H1 (cell line): Measurements from ENCODE around the gene GPR25. TPM values are rescaled to one million over a fixed set of nuclear protein-coding genes. Genes with fewer than 3 reads are reported as not detected.

ENCODE experiments used
- CTCF ChIA-PET: fragments of 300-600 bp; sonication (Branson Sonifier 250); formaldehyde crosslinking; loops from one replicate; lab custom pipeline; 2021; ENCODE audit not compliant: partially characterized antibody; lab: Charles Lee
- POLR2A ChIA-PET: fragments of 300-600 bp; sonication (Branson Sonifier 250); formaldehyde crosslinking; loops from one replicate; lab custom pipeline; 2021; ENCODE audit warnings: inconsistent platforms; ENCODE audit not compliant: partially characterized antibody; lab: Charles Lee
- DNase-seq, 2 experiments: peaks; one replicate each; pipeline versions ENCODE4 v3.0.0 to v3.0.0-alpha.2; 2010 to 2022; ENCODE audit warnings: low spot score in 2 of 2, low read depth in 1 of 2, mixed read lengths in 1 of 2
- FAIRE-seq: peaks from 2 replicates; lab custom pipeline; 2011; peaks lifted over from hg19 to GRCh38; lab: Jason Lieb, UNC
- H2AFZ ChIP-seq: 2 replicates; pipeline ENCODE4 v1.8.1; 2012; ENCODE audit warnings: low read length, inconsistent platforms
- H2AK5ac ChIP-seq: 2 replicates; pipeline ENCODE4 v1.6.1; 2013; ENCODE audit warnings: low read depth, low read length
- H2BK120ac ChIP-seq: replicated peaks from 2 replicates; pipeline ENCODE3; 2013; ENCODE audit warnings: low read depth, low read length, inconsistent platforms
- H2BK12ac ChIP-seq: 2 replicates; pipeline ENCODE4 v1.6.1; 2013; ENCODE audit warnings: low read depth, low read length
- H2BK15ac ChIP-seq: 2 replicates; pipeline ENCODE4 v1.6.1; 2013; ENCODE audit warnings: low read length
- H2BK20ac ChIP-seq: 2 replicates; pipeline ENCODE4 v1.6.1; 2013; ENCODE audit warnings: low read length
- H2BK5ac ChIP-seq: 2 replicates; pipeline ENCODE4 v1.6.1; 2013; ENCODE audit warnings: low read depth, low read length
- H3K14ac ChIP-seq: 2 replicates; pipeline ENCODE4 v1.6.1; 2013; ENCODE audit warnings: inconsistent platforms; ENCODE audit not compliant: insufficient read length
- H3K18ac ChIP-seq: 2 replicates; pipeline ENCODE4 v1.6.1; 2013; ENCODE audit warnings: low read length; ENCODE audit errors: extremely low read depth
- H3K23ac ChIP-seq: 2 replicates; pipeline ENCODE4 v1.6.1; 2013; ENCODE audit warnings: inconsistent platforms; ENCODE audit not compliant: insufficient read length
- H3K23me2 ChIP-seq: 2 replicates; pipeline ENCODE4 v1.6.1; 2013; ENCODE audit warnings: low read depth, low read length
- H3K27ac ChIP-seq: 2 replicates; pipeline ENCODE4 v1.6.1; 2011; ENCODE audit warnings: low read depth, low read length, inconsistent platforms
- H3K27me3 ChIP-seq, 4 experiments: replicated peaks in 1 of 4; 1 replicate in 1 of 4; 2 replicates in 3 of 4; pipeline versions ENCODE4 v1.6.1 to v1.8.1; 2011 to 2013; ENCODE audit warnings: low read length in 3 of 4, mild to moderate bottlenecking in 3 of 4, inconsistent platforms in 2 of 4, mixed read lengths in 2 of 4, moderate library complexity in 1 of 4; ENCODE audit not compliant: control insufficient read depth in 3 of 4, insufficient read depth in 3 of 4; ENCODE audit errors: extremely low read depth in 1 of 4
- H3K36me3 ChIP-seq, 4 experiments: 2 replicates each; pipeline versions ENCODE4 v1.6.1 to v1.8.1; 2011 to 2013; ENCODE audit warnings: mild to moderate bottlenecking in 4 of 4, low read length in 3 of 4, moderate library complexity in 2 of 4, control low read depth in 1 of 4, inconsistent platforms in 1 of 4; ENCODE audit not compliant: insufficient read depth in 4 of 4, control insufficient read depth in 2 of 4
- H3K4ac ChIP-seq: replicated peaks from 2 replicates; pipeline ENCODE3; 2013; ENCODE audit warnings: low read length, low read depth, mixed read lengths, inconsistent platforms; ENCODE audit not compliant: insufficient read length
- H3K4me1 ChIP-seq, 4 experiments: replicated peaks in 1 of 4; 1 replicate in 1 of 4; 2 replicates in 3 of 4; pipeline versions ENCODE4 v1.6.1 to v1.8.1; 2011 to 2013; ENCODE audit warnings: low read length in 3 of 4, inconsistent platforms in 2 of 4, mixed read lengths in 1 of 4; ENCODE audit not compliant: insufficient read depth in 4 of 4, control insufficient read depth in 3 of 4
- H3K4me2 ChIP-seq, 2 experiments: 2 replicates each; pipeline versions ENCODE4 v1.6.1 to v1.8.1; 2011 to 2013; ENCODE audit warnings: low read depth in 2 of 2, low read length in 2 of 2, control low read depth in 1 of 2, inconsistent platforms in 1 of 2, mild to moderate bottlenecking in 1 of 2; ENCODE audit not compliant: insufficient read depth in 1 of 2
- H3K4me3 ChIP-seq, 4 experiments: fragments of 200-600, 300-600 bp in 1 of 4; sonication (generic), shearing (Covaris generic), sonication (Bioruptor Twin) in 1 of 4; 2 replicates each; pipeline versions ENCODE4 v1.5.1 to v1.8.1; 2011 to 2016; ENCODE audit warnings: low read length in 4 of 4, low read depth in 3 of 4, control low read depth in 2 of 4, inconsistent platforms in 2 of 4, mild to moderate bottlenecking in 2 of 4, mixed read lengths in 1 of 4, moderate library complexity in 1 of 4; ENCODE audit not compliant: insufficient read depth in 2 of 4; ENCODE audit errors: extremely low read depth in 1 of 4
- H3K56ac ChIP-seq: replicated peaks from 2 replicates; pipeline ENCODE3; 2013; ENCODE audit warnings: low read depth, mild to moderate bottlenecking, mixed read lengths, low read length, inconsistent platforms; ENCODE audit not compliant: insufficient read length
- H3K79me1 ChIP-seq: 2 replicates; pipeline ENCODE4 v1.6.1; 2013; ENCODE audit warnings: low read depth, low read length, control low read depth
- H3K79me2 ChIP-seq, 2 experiments: 2 replicates each; pipeline versions ENCODE4 v1.6.1 to v1.8.1; 2012 to 2013; ENCODE audit warnings: low read length in 2 of 2, mild to moderate bottlenecking in 2 of 2, inconsistent platforms in 1 of 2; ENCODE audit not compliant: insufficient read depth in 2 of 2, control insufficient read depth in 1 of 2
- H3K9ac ChIP-seq, 4 experiments: replicated peaks in 1 of 4; 1 replicate in 1 of 4; 2 replicates in 3 of 4; pipeline versions ENCODE4 v1.6.1 to v1.8.1; 2011 to 2013; ENCODE audit warnings: low read depth in 3 of 4, low read length in 3 of 4, control low read depth in 2 of 4, mild to moderate bottlenecking in 2 of 4, moderate library complexity in 2 of 4, inconsistent platforms in 1 of 4; ENCODE audit errors: extremely low read depth in 1 of 4
- H3K9me3 ChIP-seq, 2 experiments: 2 replicates each; pipeline versions ENCODE4 v1.6.1 to v1.8.1; 2012 to 2013; ENCODE audit warnings: mild to moderate bottlenecking in 2 of 2, moderate library complexity in 2 of 2, control low read depth in 1 of 2, inconsistent platforms in 1 of 2, low read depth in 1 of 2, low read length in 1 of 2, mixed read lengths in 1 of 2; ENCODE audit not compliant: insufficient read depth in 2 of 2
- H4K20me1 ChIP-seq, 2 experiments: replicated peaks in 1 of 2; 2 replicates each; pipeline versions ENCODE3 to v1.8.1; 2011 to 2013; ENCODE audit warnings: inconsistent platforms in 2 of 2, low read length in 2 of 2, mild to moderate bottlenecking in 1 of 2; ENCODE audit not compliant: insufficient read depth in 2 of 2, control insufficient read depth in 1 of 2
- H4K5ac ChIP-seq: 2 replicates; pipeline ENCODE4 v1.6.1; 2013; ENCODE audit warnings: low read length, low read depth, mixed read lengths, inconsistent platforms; ENCODE audit not compliant: insufficient read length
- H4K8ac ChIP-seq: 2 replicates; pipeline ENCODE4 v1.8.0; 2013; ENCODE audit warnings: mild to moderate bottlenecking, moderate library complexity, low read length, inconsistent platforms; ENCODE audit not compliant: insufficient read depth; ENCODE audit errors: extremely low read depth
- H4K91ac ChIP-seq: replicated peaks from 2 replicates; pipeline ENCODE3; 2013; ENCODE audit warnings: low read length, mixed read lengths, inconsistent platforms; ENCODE audit not compliant: insufficient read length
- CHD1 ChIP-seq: IDR thresholded peaks from 2 replicates; pipeline ENCODE4 v1.6.1; 2012; ENCODE audit warnings: low read depth, low read length, improper control_type of control experiment
- POLR2A ChIP-seq, 2 experiments: IDR thresholded peaks; 1 replicate in 1 of 2; 2 replicates in 1 of 2; pipeline ENCODE4 v1.6.1; 2011; ENCODE audit warnings: low read depth in 2 of 2, low read length in 2 of 2, mild to moderate bottlenecking in 2 of 2; ENCODE audit errors: control extremely low read depth in 1 of 2
- WGBS, 2 experiments: shearing (Covaris generic) in 1 of 2; methylation state at CpG; one replicate each; pipeline versions ENCODE4 v1.1.6 to v1.1.7; 2013 to 2015; ENCODE audit warnings: low lambda C conversion rate in 2 of 2, mixed read lengths in 2 of 2, inconsistent platforms in 1 of 2, low coverage in 1 of 2, missing lambda C conversion rate in 1 of 2; ENCODE audit not compliant: insufficient replicate concordance in 2 of 2, insufficient coverage in 1 of 2, insufficient read length in 1 of 2; ENCODE audit errors: extremely low coverage in 1 of 2, missing lambda C conversion rate in 1 of 2; 5-methylcytosine and 5-hydroxymethylcytosine counted together
- polyA plus RNA-seq, 7 experiments: library from polyadenylated mRNA; depleted of rRNA in 3 of 7; stranded (reverse) in 5 of 7; unstranded in 2 of 7; fragments of >200 nt in 5 of 7; fragments of 200-250 nt in 2 of 7; gene quantifications; 1 replicate in 5 of 7; 2 replicates in 1 of 7; 4 replicates in 1 of 7; pipeline versions ENCODE4 v1.2.1 to v1.2.3, GENCODE V29; 2011 to 2013; ENCODE audit warnings: missing spikeins in 2 of 7, mixed read lengths in 2 of 7
- total RNA-seq: library from RNA; stranded (reverse); fragmentation: NEBNext Ultra II Directional; extraction: Animal tissue kit (Norgen Biotek cat#: 25700); gene quantifications from 2 replicates; pipeline ENCODE4 v1.2.1, GENCODE V29; 2021

GPR25 gene
- total and polyA plus RNA-seq, 2 of the 8 experiments (the other 6 are each of a cell fraction or from before 2014, with no cell fraction given): not detected

DNA sequence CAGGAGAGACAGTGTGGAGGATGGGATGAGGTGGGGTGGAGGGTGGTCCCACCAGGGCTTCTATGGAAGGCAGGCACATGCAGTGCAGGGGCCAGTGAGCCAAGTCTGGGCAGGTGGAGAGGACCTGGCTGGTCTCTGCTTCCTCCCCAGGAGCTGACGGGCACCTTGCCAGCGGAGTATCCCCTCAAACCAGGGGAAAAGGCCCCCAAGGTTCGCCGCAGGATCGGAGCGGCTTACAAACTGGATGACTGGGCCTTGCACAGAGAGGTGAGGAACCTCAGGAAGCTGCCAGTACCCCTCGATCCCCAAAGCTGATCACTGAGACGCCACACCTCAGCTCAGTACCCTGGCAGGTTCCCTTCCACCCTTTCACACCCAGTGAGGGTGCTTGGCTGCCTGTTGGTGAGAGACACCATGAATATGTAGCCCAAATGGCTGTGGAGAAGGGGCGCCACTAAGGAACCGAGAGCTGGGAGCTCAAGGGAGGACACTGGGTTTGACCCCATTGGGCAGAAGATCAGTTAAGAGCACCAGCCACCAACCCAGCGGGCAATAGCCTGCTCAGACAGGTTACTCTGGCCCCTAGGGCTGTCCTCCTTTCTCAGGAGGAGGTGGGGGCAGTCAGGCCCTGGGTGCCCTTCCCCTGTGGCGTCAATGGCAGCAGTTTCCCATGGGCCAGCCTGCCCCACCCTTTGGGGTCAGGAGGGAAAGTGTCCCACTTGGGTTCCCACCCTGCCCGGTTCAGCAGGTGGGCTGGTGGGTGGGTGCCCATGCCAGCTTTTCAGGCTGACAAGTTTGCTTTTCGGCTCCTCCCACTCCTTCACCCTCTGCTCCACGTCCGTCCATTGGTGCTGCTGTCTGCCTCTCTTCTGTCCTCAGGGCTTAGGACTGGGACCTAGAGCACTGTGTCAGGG is 27.4 kb downstream of the GPR25 start:
- CTCF ChIA-PET: interaction anchor here (0.9 to 3.0 kb wide), 7 partner anchors 10 to 72 kb away, joined by 3 to 17 read pairs (median 3); no protein-coding TSS in a partner anchor
- Histone ChIP-seq H3K18ac (no peak overlapping the region), H3K9me3 (no peaks in the 10 kb centered on the region), H3K79me1 (peaks cover 18% of the 10 kb centered on the region), H4K20me1 (peaks cover 9 to 16% of the 10 kb centered on the region in 2 experiments), H3K56ac (no peak overlapping the region), H4K91ac (no peak overlapping the region), H2BK12ac (no peak overlapping the region), H3K4ac (no peak overlapping the region), H3K23ac (no peak overlapping the region), H2BK20ac (no peak overlapping the region), H3K27ac (no peak overlapping the region), H2BK5ac (no peak overlapping the region; the same call in 1 of the 2 replicates), H2AFZ (no peak overlapping the region), H2AK5ac (no peak overlapping the region), H3K14ac (no peak overlapping the region), H4K8ac (no peak overlapping the region), H3K4me1 (peaks cover 0 to 15% (median 10%) of the 10 kb centered on the region in 4 experiments; a peak in 6 of 7 replicates), H2BK15ac (no peak overlapping the region), H4K5ac (no peak overlapping the region), H2BK120ac (no peak overlapping the region), H3K4me3 (no peak overlapping the region), H3K23me2 (no peaks in the 10 kb centered on the region), H3K36me3 (peaks cover 11 to 52% (median 34%) of the 10 kb centered on the region in 4 experiments; a peak in 7 of 8 replicates), H3K27me3 (no peaks in the 10 kb centered on the region), H3K4me2 (no peak overlapping the region), H3K9ac (no peak overlapping the region), H3K79me2 (peaks cover 3 to 26% of the 10 kb centered on the region in 2 experiments)
- WGBS, 2 experiments: 92% methylated on average over 15 of the region's 16 CpGs; no CpG with 5 or more reads in 1 of the 2 experiments
- POLR2A ChIA-PET: interaction anchor here (0.7 to 15.2 kb wide), 7 partner anchors 7 to 27 kb away, joined by 3 to 208 read pairs (median 5); partner anchors contain the start of gene INAVA
- peak in 1 of 2 experiments; percentile 35; a peak in 1 of 3 replicates for TF ChIP-seq POLR2A (IDR thresholded peaks at IDR 0.05; ENCODE audit: control extremely low read depth in 1 of 2, low read depth in 2 of 2, low read length in 2 of 2)
- TF ChIP-seq CHD1: no peak
- FAIRE-seq (no peak), DNase-seq (no peak)
